ENCODE data around the gene CNTN5. TPM values are rescaled to one million over a fixed set of nuclear protein-coding genes. Genes with fewer than 3 reads are reported as not detected.

Gene CNTN5
- total RNA-seq, 1 donor from 2014 or later = 0.36 TPM

GRCh38 chr11:100185588-100185987 is 1164.8 kb downstream of the CNTN5 start:
- Histone ChIP-seq H3K27me3 (ENCODE audit: low read depth) (no peaks in the 10 kb centered on the region), H3K4me1 (no peaks in the 10 kb centered on the region), H3K9me3 (replicated peaks) (no peaks in the 10 kb centered on the region), H3K4me3 (no peak overlapping the region), H3K36me3 (no peaks in the 10 kb centered on the region), H3K27ac (replicated peaks) (no peak overlapping the region)
- DNase-seq = no peak
- intact Hi-C loops (cut with micrococcal nuclease) = no loop called here
- TF ChIP-seq CTCF (IDR thresholded peaks at IDR 0.05; ENCODE audit: borderline replicate concordance) = no peak

- H3K27ac ChIP-seq (replicated peaks) = no peak overlapping the region
- H3K9me3 ChIP-seq (replicated peaks) = no peaks in the 10 kb centered on the region
- no peak overlapping the region for H3K4me3 ChIP-seq
- TF ChIP-seq CTCF (IDR thresholded peaks at IDR 0.05; ENCODE audit: borderline replicate concordance) = no peak
- intact Hi-C loops (cut with micrococcal nuclease) = no loop called here
- no peaks in the 10 kb centered on the region for H3K27me3 ChIP-seq (ENCODE audit: low read depth)
- no peak for DNase-seq
- H3K36me3 ChIP-seq = no peaks in the 10 kb centered on the region
- H3K4me1 ChIP-seq = no peaks in the 10 kb centered on the region
Observed at GRCh38 chr11:100188137-100188783, 1167.5 kb downstream of the CNTN5 start.

- Histone ChIP-seq H3K36me3 (no peaks in the 10 kb centered on the region), H3K9me3 (replicated peaks) (no peaks in the 10 kb centered on the region), H3K4me1 (no peaks in the 10 kb centered on the region), H3K4me3 (no peak overlapping the region), H3K27ac (replicated peaks) (no peak overlapping the region), H3K27me3 (ENCODE audit: low read depth) (no peaks in the 10 kb centered on the region)
- no peak for DNase-seq
- intact Hi-C loops (cut with micrococcal nuclease) = no loop called here
- TF ChIP-seq CTCF (IDR thresholded peaks at IDR 0.05; ENCODE audit: borderline replicate concordance) = no peak
Observed at GRCh38 chr11:100190395-100190794, 1169.6 kb downstream of the CNTN5 start.

- Histone ChIP-seq H3K4me3 (no peak overlapping the region), H3K27ac (replicated peaks) (no peak overlapping the region), H3K4me1 (no peaks in the 10 kb centered on the region), H3K9me3 (replicated peaks) (no peaks in the 10 kb centered on the region), H3K27me3 (ENCODE audit: low read depth) (no peaks in the 10 kb centered on the region), H3K36me3 (no peaks in the 10 kb centered on the region)
- intact Hi-C loops (cut with micrococcal nuclease) = no loop called here
- no peak for TF ChIP-seq CTCF (IDR thresholded peaks at IDR 0.05; ENCODE audit: borderline replicate concordance)
- no peak for DNase-seq
Observed at GRCh38 chr11:100192181-100192580, 1171.4 kb downstream of the CNTN5 start.

- H3K4me3 ChIP-seq = no peak overlapping the region
- no peak for TF ChIP-seq CTCF (IDR thresholded peaks at IDR 0.05; ENCODE audit: borderline replicate concordance)
- H3K4me1 ChIP-seq = no peaks in the 10 kb centered on the region
- no peaks in the 10 kb centered on the region for H3K27me3 ChIP-seq (ENCODE audit: low read depth)
- H3K36me3 ChIP-seq = no peaks in the 10 kb centered on the region
- H3K9me3 ChIP-seq (replicated peaks) = no peaks in the 10 kb centered on the region
- H3K27ac ChIP-seq (replicated peaks) = no peak overlapping the region
- DNase-seq = no peak
- intact Hi-C loops (cut with micrococcal nuclease) = no loop called here
Observed at GRCh38 chr11:100203789-100204188, 1183.0 kb downstream of the CNTN5 start.
